ENCODE results near the gene DCLK2. TPM values are rescaled to one million over a fixed set of nuclear protein-coding genes. Genes with fewer than 3 reads are reported as not detected.
A peak's percentile ranks its signal among the peaks of the same experiment; 100 is the strongest.

DCLK2 gene
- total and polyA plus RNA-seq, 2 of the 4 experiments (the other 2 are of a cell fraction): 11.3 to 15.5 TPM

GRCh38 chr4:150135134-150135772 is 57.0 kb downstream of the DCLK2 start (continued):
- no peak for TF ChIP-seq RAD21 (IDR thresholded peaks at IDR 0.05; ENCODE audit: low read length)

GRCh38 chr4:150136036-150136435 is 57.8 kb downstream of the DCLK2 start:
- peak overlapping the region; percentile 6; the same call in 1 of the 2 replicates for H3K27ac ChIP-seq (ENCODE audit: insufficient read depth, low read length)
- peak overlapping the region; percentile 93 for H2BK20ac ChIP-seq (ENCODE audit: low read depth, low read length)
- H3K4ac ChIP-seq (ENCODE audit: low read depth, low read length): peak overlapping the region; percentile 88
- dilution Hi-C loops (cut with HindIII; ENCODE audit: low sequenced_read_pairs, unreplicated experiment): no loop called here
- H3K36me3 ChIP-seq (ENCODE audit: control insufficient read depth, insufficient read depth, low read length): no peaks in the 10 kb centered on the region
- peaks cover 20% of the 10 kb centered on the region for H3K9me1 ChIP-seq (ENCODE audit: insufficient read depth, low read length)
- peak overlapping the region; percentile 64; the same call in 1 of the 2 replicates for H4K5ac ChIP-seq (ENCODE audit: low read depth, low read length)
- peak overlapping the region; percentile 82 for H3K14ac ChIP-seq (replicated peaks; ENCODE audit: low read depth, low read length)
- H2BK15ac ChIP-seq (ENCODE audit: low read depth, low read length): peak overlapping the region; percentile 68; the same call in 2 of the 3 replicates
- no peaks in the 10 kb centered on the region for H4K20me1 ChIP-seq (ENCODE audit: insufficient read depth, low read length)
- BruUV-seq (replicated peaks): no TSS peak
- no peak overlapping the region for H2AK9ac ChIP-seq (replicated peaks; ENCODE audit: low read depth, low read length, poor library complexity)
- ChIA-PET CTCF (interaction anchor here (0.7 to 1.1 kb wide), 3 partner anchors 10 to 107 kb away, joined by 3 read pairs; no protein-coding TSS in a partner anchor), POLR2A (ENCODE audit: unreplicated experiment) (no interaction called here)
- peaks cover 20% of the 10 kb centered on the region for H3K4me1 ChIP-seq (ENCODE audit: control insufficient read depth, insufficient read depth, low read length)
- peak overlapping the region; percentile 93 for H2BK120ac ChIP-seq (ENCODE audit: low read depth, low read length)
- no peak overlapping the region for H3K4me3 ChIP-seq (ENCODE audit: insufficient read depth, low read depth, low read length)
- WGBS, 2 experiments (ENCODE audit: extremely low coverage in 2 of 2, insufficient read length in 1 of 2): 10% methylated on average over 2 of the region's 3 CpGs; no CpG with 5 or more reads in 1 of the 2 experiments
- in situ Hi-C loops (cut with MboI; ENCODE audit: low sequenced_read_pairs): no loop called here
- no peaks in the 10 kb centered on the region for H3K9me3 ChIP-seq (ENCODE audit: control insufficient read depth, insufficient read depth, low read length)
- peak overlapping the region; percentile 77 for H2AK5ac ChIP-seq (ENCODE audit: low read depth, low read length)
- peak overlapping the region; percentile 89 for H3K23ac ChIP-seq (ENCODE audit: low read depth, low read length)
- peak overlapping the region; percentile 84 for H3K56ac ChIP-seq (ENCODE audit: extremely low read depth, insufficient read depth, low read length)
- peaks cover 35 to 60% of the 10 kb centered on the region in 2 experiments for H3K79me1 ChIP-seq (ENCODE audit: low read depth in 1 of 2, low read length in 2 of 2)
- peak overlapping the region; percentile 69; the same call in 1 of the 2 replicates for H3K4me2 ChIP-seq (ENCODE audit: low read depth, low read length)
- H4K8ac ChIP-seq (ENCODE audit: low read depth in 2 of 2, low read length in 2 of 2): peak overlapping the region; percentile 44 to 90; a peak in 3 of 4 replicates
- H3K27me3 ChIP-seq (ENCODE audit: control insufficient read depth, insufficient read depth, low read length): no peaks in the 10 kb centered on the region
- peak overlapping the region; percentile 78; the same call in 1 of the 2 replicates for H3K18ac ChIP-seq (ENCODE audit: low read depth, low read length)
- H4K91ac ChIP-seq (ENCODE audit: insufficient read depth, low read depth, low read length): peak overlapping the region; percentile 87
- H2AFZ ChIP-seq (replicated peaks; ENCODE audit: low read length, poor library complexity): peak overlapping the region; percentile 33
- peak overlapping the region; percentile 83 for H2BK5ac ChIP-seq (ENCODE audit: low read depth, low read length, poor library complexity, severe bottlenecking)
- peak overlapping the region; percentile 3; the same call in 1 of the 2 replicates for H3K9ac ChIP-seq (ENCODE audit: low read depth, low read length)
- DNase-seq: peak; percentile 72
- TF ChIP-seq MAZ (IDR thresholded peaks at IDR 0.05; ENCODE audit: borderline replicate concordance, low read depth, low read length) (no peak), USF2 (IDR thresholded peaks at IDR 0.05; ENCODE audit: low read depth, low read length) (no peak), SMC3 (IDR thresholded peaks at IDR 0.05; ENCODE audit: low read depth, low read length) (no peak), FOS (IDR thresholded peaks at IDR 0.05; ENCODE audit: low read depth, low read length) (no peak), CEBPB (IDR thresholded peaks at IDR 0.05; ENCODE audit: low read depth, low read length) (no peak), CTCF (conservative IDR thresholded peaks at IDR 0.05; ENCODE audit: low read depth, low read length) (no peak), MXI1 (IDR thresholded peaks at IDR 0.05; ENCODE audit: borderline replicate concordance, low read depth, low read length) (no peak), NFE2L2 (IDR thresholded peaks at IDR 0.05; ENCODE audit: low read depth, low read length) (no peak), RCOR1 (IDR thresholded peaks at IDR 0.05; ENCODE audit: insufficient replicate concordance, low read length) (no peak), MAFK (IDR thresholded peaks at IDR 0.05; ENCODE audit: low read depth, low read length) (no peak), BHLHE40 (IDR thresholded peaks at IDR 0.05; ENCODE audit: low read depth, low read length) (no peak), RAD21 (IDR thresholded peaks at IDR 0.05; ENCODE audit: low read length) (no peak), POLR2A (IDR thresholded peaks at IDR 0.05; ENCODE audit: low read depth, low read length) (no peak)
- intact Hi-C loops (cut with micrococcal nuclease): no loop called here
- ATAC-seq (ENCODE audit: low read depth): peak; percentile 56

Measured in IMR-90 (cell line).